OCI-LY1 (cell line): ENCODE data around the gene LRRC1.

ENCODE experiments used
- H2AFZ ChIP-seq: fragments of 200-600 bp; sonication (generic), shearing (Covaris generic); 2 replicates; pipeline ENCODE4 v1.6.0; 2014; ENCODE audit warnings: antibody characterized with exemption, mild to moderate bottlenecking, low read length
- H3F3A ChIP-seq: fragments of 200-600 bp; sonication (generic), shearing (Covaris generic); 2 replicates; pipeline ENCODE4 v1.6.0; 2014; ENCODE audit warnings: mild to moderate bottlenecking, antibody characterized with exemption, low read length, moderate library complexity; ENCODE audit not compliant: insufficient read depth
- H3K27ac ChIP-seq: fragments of 200-600 bp; sonication (generic); 2 replicates; pipeline ENCODE4 v1.5.1; 2014; ENCODE audit warnings: low read length, mixed run types, mild to moderate bottlenecking, low read depth; ENCODE audit not compliant: poor library complexity, severe bottlenecking
- H3K27me3 ChIP-seq: fragments of 200-600 bp; sonication (generic); 2 replicates; pipeline ENCODE4 v1.6.0; 2014; ENCODE audit warnings: antibody characterized with exemption, mild to moderate bottlenecking, low read length, moderate library complexity; ENCODE audit not compliant: insufficient read depth
- H3K36me3 ChIP-seq: fragments of 200-600 bp; sonication (generic); 2 replicates; pipeline ENCODE4 v1.6.1; 2014; ENCODE audit warnings: mild to moderate bottlenecking, antibody characterized with exemption, low read length, moderate library complexity, mixed read lengths; ENCODE audit not compliant: insufficient read depth
- H3K4me1 ChIP-seq: fragments of 200-600 bp; sonication (generic); 2 replicates; pipeline ENCODE4 v1.5.1; 2014; ENCODE audit warnings: mild to moderate bottlenecking, low read length, moderate library complexity; ENCODE audit not compliant: insufficient read depth, severe bottlenecking
- H3K4me2 ChIP-seq: fragments of 200-600 bp; sonication (generic), shearing (Covaris generic); 2 replicates; pipeline ENCODE4 v1.6.1; 2014; ENCODE audit warnings: low read length
- H3K4me3 ChIP-seq: fragments of 200-600 bp; sonication (generic); 2 replicates; pipeline ENCODE4 v1.5.1; 2014; ENCODE audit warnings: low read length, low read depth, mild to moderate bottlenecking, mixed read lengths; ENCODE audit not compliant: poor library complexity, severe bottlenecking
- H3K79me2 ChIP-seq: fragments of 200-600 bp; shearing (Covaris generic); 2 replicates; pipeline ENCODE4 v1.6.1; 2016; ENCODE audit warnings: mixed run types, low read length, mixed read lengths; ENCODE audit not compliant: insufficient read depth
- H3K9ac ChIP-seq: fragments of 200-600 bp; sonication (generic), shearing (Covaris generic); 2 replicates; pipeline ENCODE4 v1.6.1; 2014; ENCODE audit warnings: mild to moderate bottlenecking, low read length, mixed read lengths
- H3K9me2 ChIP-seq: fragments of 200-600 bp; sonication (generic), shearing (Covaris generic); 2 replicates; pipeline ENCODE4 v1.6.1; 2014; ENCODE audit warnings: low read depth, mild to moderate bottlenecking, low read length, mixed read lengths
- H3K9me3 ChIP-seq: fragments of 200-600 bp; shearing (Covaris generic); 2 replicates; pipeline ENCODE4 v1.6.1; 2014; ENCODE audit warnings: low read length, mixed read lengths
- H4K20me1 ChIP-seq: fragments of 200-600 bp; sonication (generic), shearing (Covaris generic); 2 replicates; pipeline ENCODE4 v1.6.0; 2016; ENCODE audit warnings: mild to moderate bottlenecking, low read length; ENCODE audit not compliant: insufficient read depth
- CTCF ChIP-seq: fragments of 200-600 bp; sonication (generic), shearing (Covaris generic); IDR thresholded peaks from 2 replicates; pipeline ENCODE4 v1.5.1; 2017; ENCODE audit warnings: mild to moderate bottlenecking, antibody characterized with exemption, low read length, moderate library complexity, mixed read lengths
- EZH2 ChIP-seq: fragments of 200-600 bp; sonication (generic), shearing (Covaris generic); IDR thresholded peaks from 2 replicates; pipeline ENCODE4 v1.8.0; 2017; ENCODE audit warnings: borderline replicate concordance, mixed run types, mild to moderate bottlenecking, antibody characterized with exemption, low read length, moderate library complexity, mixed read lengths

Gene LRRC1

GRCh38 chr6:53917464-53917842, 122.6 kb downstream of the LRRC1 start:
- no peak overlapping the region for H3K4me3 ChIP-seq
- peaks cover 9% of the 10 kb centered on the region for H3K4me1 ChIP-seq
- TF ChIP-seq EZH2 = no peak
- TF ChIP-seq CTCF = no peak
- no peak overlapping the region for H3K27ac ChIP-seq
- H3F3A ChIP-seq = no peaks in the 10 kb centered on the region
- H2AFZ ChIP-seq = no peak overlapping the region
- H3K79me2 ChIP-seq = no peaks in the 10 kb centered on the region
- H3K36me3 ChIP-seq = no peaks in the 10 kb centered on the region
- no peak overlapping the region for H3K9ac ChIP-seq
- H3K4me2 ChIP-seq = no peak overlapping the region
- no peaks in the 10 kb centered on the region for H3K9me3 ChIP-seq
- no peaks in the 10 kb centered on the region for H3K9me2 ChIP-seq
- H4K20me1 ChIP-seq = no peaks in the 10 kb centered on the region
- H3K27me3 ChIP-seq = no peaks in the 10 kb centered on the region

DNA sequence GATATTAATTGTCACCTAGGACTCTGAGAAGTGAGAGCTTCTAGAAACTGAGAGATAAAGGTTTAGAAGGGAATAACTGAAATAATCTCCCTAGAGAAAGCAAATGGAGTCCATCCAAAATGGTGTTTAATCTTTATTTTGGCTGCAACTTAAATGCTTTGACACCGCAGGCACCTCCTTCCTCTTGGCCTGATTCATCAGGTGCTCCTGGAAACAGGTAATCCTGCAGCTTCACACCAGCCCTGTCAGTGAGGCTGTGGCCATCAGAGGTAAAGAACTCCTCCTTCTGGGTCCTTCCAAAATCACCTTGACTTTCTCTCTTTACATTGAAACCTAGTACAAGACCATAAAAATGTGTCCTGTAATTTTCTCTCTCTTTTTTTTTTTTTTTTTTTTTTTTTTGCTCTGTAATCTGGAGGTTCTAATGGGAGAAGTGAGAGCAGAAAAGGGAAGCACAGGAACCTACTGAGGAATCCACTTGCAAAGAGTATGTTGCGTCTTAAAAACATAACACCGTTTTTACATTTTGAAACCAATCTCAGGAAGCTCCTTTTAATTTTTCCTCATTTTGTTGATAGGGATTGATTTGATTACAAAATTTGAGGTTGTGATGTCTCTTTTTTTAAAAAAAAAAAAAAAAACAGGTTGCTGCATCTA, 124.2 kb downstream of the LRRC1 start:
- H2AFZ ChIP-seq = no peak overlapping the region
- TF ChIP-seq CTCF (no peak), EZH2 (no peak)
- H3K36me3 ChIP-seq = no peaks in the 10 kb centered on the region
- H4K20me1 ChIP-seq = no peaks in the 10 kb centered on the region
- no peaks in the 10 kb centered on the region for H3F3A ChIP-seq
- H3K4me2 ChIP-seq = no peak overlapping the region
- no peak overlapping the region for H3K9ac ChIP-seq
- no peaks in the 10 kb centered on the region for H3K9me2 ChIP-seq
- no peaks in the 10 kb centered on the region for H3K27me3 ChIP-seq
- H3K79me2 ChIP-seq = no peaks in the 10 kb centered on the region
- no peak overlapping the region for H3K27ac ChIP-seq
- no peaks in the 10 kb centered on the region for H3K9me3 ChIP-seq
- no peak overlapping the region for H3K4me3 ChIP-seq
- peaks cover 9% of the 10 kb centered on the region for H3K4me1 ChIP-seq

- Histone ChIP-seq H3K9ac (no peak overlapping the region), H3K9me3 (no peaks in the 10 kb centered on the region), H3K79me2 (no peaks in the 10 kb centered on the region), H3K36me3 (no peaks in the 10 kb centered on the region), H2AFZ (no peak overlapping the region), H3F3A (no peaks in the 10 kb centered on the region), H3K27me3 (no peaks in the 10 kb centered on the region), H3K27ac (no peak overlapping the region), H3K9me2 (no peaks in the 10 kb centered on the region), H3K4me1 (peaks cover 9% of the 10 kb centered on the region), H3K4me3 (no peak overlapping the region), H4K20me1 (no peaks in the 10 kb centered on the region), H3K4me2 (no peak overlapping the region)
- TF ChIP-seq EZH2 (no peak), CTCF (no peak)
Measured at GRCh38 chr6:53919881-53920360, 125.1 kb downstream of the LRRC1 start.
